ENCODE results near the gene PARL.

GRCh38 chr3:183879243-183879642 is 5.4 kb downstream of the PARL start:
- TF ChIP-seq CTCF (conservative IDR thresholded peaks at IDR 0.05 in 1 of 2, IDR thresholded peaks at IDR 0.05 in 1 of 2; ENCODE audit: extremely low read depth in 1 of 2, insufficient read depth in 1 of 2, low read depth in 1 of 2, low read length in 2 of 2) (no peak), EZH2 (IDR thresholded peaks at IDR 0.05; ENCODE audit: borderline replicate concordance, low read length) (no peak)

All from mammary epithelial cell (primary cell).